HG03139 (cell line): ENCODE measurements around the gene FHOD3.

Source experiments
- ATAC-seq: cut with Tn5 transposase; IDR thresholded peaks from one replicate; pipeline ENCODE4 v1.9.1; 2021; ENCODE audit not compliant: unreplicated experiment

FHOD3 gene

GRCh38 chr18:36321658-36322407, 24.3 kb downstream of the FHOD3 start:
- no peak for ATAC-seq

DNA sequence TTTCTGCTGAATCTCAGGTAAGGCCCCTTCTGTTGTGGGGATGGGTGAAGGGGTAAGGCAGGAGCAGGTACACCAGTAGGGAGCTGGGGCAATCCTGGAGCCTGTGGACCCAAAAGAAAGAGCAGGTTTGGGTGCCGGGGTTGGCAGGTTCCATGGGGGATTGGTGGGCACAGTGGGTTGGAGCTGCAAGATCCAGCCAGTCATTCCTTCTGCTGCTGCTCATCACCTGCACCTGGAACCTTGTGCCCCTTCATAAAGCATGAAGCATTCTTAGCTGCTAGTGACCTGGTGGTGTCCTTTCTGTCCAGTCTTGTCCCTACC, 24.9 kb downstream of the FHOD3 start:
- ATAC-seq, result no peak

GRCh38 chr18:36322734-36323133, 25.2 kb downstream of the FHOD3 start:
- ATAC-seq, result no peak

DNA sequence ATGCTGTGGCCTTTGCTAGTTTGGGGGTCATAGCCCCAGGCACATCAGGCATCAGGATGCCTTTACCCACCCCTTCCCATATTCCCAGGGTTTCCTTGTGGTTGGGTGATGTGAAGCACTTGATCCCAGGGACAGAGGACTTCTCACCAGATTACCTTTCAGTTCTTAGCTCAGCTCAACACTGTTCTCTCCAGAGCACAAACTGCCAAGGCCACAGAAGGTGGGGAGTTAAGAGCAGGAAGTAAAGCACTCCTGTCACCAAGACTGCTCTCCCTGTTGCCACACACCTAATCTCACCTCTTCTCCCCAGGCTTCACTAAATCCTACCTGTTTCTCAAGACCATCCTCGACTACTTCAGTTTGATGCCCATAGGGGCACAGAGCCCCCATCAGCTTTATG, 25.9 kb downstream of the FHOD3 start:
- no peak for ATAC-seq

DNA sequence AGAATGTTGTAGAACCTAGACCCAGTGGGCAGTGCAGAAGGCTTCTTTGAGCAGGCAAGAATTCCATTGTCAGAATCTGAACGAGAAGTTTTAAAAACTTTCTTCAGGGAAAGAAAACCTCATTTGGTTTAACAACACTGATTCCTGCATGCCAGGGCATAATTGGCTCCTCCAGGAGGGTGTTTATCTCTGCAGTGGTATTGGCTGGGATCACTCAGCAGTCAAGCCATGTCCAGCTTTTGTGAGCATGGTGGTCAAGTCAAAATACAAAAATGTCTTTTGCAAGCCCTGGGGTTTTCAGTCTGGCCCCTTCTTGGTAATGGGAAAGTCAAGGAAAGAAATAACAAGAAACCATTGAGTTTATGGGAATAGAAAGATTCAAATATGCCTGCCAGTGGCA, 28.3 kb downstream of the FHOD3 start:
- no peak for ATAC-seq

GRCh38 chr18:36326771-36327170, 29.3 kb downstream of the FHOD3 start:
- ATAC-seq, result no peak

DNA sequence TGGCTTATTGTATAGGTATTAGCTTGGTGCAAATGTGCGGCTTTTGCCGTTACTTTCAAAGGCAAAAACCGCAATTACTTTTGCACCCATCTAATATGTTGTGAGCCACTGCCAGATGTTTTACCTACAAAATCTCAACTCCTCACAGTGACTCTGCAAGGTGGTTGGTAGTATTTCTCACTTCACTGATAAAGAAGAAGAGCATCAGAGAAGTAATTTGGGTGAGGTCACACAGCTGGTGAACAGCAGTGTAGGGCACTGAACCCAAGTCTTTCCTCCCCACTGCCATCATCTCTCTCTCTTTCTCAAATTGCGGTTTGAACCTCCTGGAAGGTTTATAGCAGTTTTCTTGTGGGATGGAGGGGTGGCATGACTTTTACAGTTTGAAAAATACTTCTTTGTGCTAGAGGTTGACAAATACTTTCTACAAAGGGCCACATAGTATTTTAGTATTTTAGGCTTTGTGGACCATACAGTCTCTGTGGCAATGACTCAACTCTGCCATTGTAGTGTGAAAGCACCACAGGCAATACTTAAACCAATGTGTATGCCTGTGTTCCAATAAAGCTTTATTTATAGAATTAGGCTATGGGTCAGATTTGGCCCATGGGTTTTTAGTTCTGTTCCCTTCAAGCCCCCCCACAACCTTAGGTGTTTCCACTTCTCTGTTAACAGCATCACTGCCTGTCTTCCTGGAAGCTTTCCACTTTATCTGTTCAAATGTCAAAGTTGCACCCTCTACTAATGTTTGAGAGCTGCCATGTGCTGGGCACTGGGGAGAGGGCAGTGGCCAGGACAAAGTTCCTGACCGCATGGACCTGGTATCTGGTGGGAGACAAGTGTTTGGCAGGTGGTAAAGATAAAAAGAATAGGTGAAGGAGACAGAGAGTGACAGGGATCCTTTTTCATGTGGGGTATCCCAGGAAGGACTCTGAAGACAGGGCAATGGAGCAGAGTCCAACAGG, 30.1 kb downstream of the FHOD3 start:
- ATAC-seq, result no peak

- ATAC-seq, result no peak
Measured at GRCh38 chr18:36328385-36328858, 30.9 kb downstream of the FHOD3 start.

DNA sequence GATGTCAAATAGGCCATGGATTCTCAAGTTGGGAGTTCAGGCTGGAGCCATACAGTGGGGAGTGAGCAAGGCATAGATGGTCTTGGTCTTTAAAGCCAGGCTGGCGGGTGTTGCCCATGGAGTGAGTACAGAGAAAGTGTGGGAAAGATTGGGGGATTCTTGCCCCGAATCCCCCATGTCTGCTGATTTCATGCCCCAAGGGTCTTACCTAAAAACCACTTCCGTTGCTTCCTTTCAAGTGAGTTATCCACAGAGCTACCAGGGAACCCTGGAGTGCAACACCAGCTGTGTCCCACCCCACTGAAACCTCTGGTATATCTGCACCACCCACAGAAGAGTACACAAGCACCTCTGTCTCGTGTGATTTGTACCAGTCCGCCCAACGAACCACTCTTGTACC, 31.4 kb downstream of the FHOD3 start:
- no peak for ATAC-seq

DNA sequence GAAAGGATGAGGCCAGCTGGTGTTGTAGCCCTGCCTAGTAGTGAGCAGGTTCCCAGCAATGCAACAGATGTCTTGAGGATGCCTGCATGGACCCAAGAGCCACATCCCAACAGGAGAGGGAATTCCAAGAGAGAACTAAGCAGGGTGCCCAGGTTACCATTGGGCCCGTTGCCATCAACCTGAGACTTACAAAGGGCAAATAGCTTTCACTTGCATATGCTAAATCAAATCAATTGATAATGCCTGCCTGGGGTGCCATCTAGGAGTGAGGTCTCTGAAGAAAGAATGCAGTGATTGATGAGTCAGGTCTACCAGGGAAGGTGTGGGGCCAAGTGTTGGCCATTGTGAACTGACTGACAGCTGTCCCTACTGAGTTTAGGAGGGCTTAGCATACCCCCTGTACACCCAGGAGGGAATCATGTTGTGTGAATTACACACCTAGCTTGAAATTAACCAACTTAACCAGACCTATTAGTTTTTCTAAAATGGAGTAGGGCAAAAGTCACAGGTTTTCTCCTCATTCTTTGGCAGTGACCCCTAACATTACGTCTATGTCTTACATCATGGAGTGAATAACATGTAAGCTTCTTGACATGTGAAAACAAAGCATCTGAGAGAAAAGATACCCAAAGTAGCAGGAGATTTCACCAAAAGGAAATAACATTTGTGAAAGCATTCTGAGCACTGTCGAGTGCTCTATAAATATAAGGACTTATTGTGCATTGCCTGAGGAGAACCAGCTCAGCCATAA, 32.3 kb downstream of the FHOD3 start:
- no peak for ATAC-seq

DNA sequence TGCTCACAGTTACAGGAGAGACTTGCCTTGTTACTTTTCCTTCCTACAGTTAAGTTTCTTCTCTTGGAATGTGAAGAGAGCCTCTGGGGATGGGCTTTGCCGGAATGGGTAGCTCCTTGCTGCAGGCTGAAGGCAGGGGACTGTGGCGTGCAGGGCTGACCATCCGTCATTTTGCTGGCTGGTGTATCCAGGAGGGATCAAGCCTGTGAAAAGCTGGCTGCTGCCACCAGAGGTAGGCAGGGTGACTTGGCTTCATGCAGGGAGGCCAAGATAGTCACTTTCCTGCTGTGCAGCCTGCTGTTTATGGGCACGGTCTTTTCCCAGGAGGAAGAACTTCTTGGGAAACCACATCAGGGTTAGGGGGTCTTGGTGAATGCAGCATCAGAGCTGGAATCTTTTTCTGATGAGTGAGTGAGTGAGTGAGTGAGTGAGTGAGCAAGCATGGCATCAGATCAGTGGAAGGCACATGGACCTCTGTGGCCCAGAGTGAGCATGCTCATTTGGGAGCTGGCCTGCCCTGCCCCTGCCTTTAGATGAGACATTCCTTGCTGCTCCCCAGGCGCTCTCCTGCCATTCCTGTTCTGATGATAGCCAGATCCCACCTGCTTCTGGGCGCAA, 33.0 kb downstream of the FHOD3 start:
- ATAC-seq, result no peak

DNA sequence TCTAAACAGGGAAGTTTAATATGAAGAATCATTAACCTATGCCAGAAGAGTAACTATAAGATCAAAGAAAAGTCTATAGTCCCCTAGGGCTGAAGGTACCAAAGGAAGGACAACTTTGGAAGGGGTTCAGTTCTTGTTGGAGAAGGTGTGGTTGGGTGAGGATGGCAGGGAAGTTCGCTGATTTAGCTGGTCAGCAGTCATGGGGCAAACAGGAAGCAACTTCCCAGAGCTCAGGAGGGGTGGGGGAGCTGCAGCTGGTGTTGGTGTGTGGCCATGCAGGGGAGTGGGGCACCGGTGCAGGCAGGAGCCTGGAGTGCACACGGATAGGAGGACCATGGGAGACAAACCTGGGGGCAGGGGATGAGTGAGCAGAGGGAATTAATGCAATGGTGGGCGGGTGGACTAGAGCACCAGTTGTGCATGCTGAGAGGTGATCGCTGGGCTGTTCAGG, 34.0 kb downstream of the FHOD3 start:
- no peak for ATAC-seq

DNA sequence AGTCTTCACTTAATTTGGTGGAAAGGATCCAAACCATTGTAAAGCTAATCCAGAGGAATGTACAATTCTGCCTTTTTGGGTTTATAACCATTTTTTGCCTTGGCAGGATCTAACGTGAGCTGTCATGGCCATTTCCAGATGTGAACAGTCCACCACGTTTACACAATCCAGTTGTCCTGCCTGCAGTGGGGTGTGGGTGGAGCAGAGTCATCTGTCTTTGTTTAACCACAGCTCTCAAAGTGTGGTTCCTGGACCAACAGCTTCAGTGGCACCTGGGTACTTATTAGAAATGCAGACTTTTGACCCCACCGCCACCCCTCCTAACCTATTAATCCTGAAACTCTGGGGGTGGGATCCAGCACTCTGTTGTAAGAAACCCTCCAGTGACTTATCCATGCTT, 35.9 kb downstream of the FHOD3 start:
- ATAC-seq, result no peak

DNA sequence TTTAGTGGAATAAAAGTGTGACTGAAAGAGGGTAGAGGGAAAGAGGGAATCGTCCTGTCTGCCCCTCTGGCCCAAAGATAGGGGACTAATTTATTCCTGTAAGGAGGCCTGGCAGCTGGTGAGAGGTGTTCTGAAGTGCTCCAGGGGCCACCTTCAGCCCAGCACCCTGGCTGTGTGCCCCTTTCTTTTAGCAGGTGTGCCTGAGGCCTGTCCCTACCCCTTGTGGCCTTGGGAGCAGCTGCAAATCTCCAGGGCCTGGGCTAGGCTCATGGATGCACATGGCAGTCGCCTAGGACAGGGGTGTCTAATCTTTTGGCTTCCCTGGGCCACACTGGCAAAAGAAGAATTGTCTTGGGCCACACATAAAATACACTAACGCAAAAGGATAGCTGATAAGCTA, 37.3 kb downstream of the FHOD3 start:
- no peak for ATAC-seq

DNA sequence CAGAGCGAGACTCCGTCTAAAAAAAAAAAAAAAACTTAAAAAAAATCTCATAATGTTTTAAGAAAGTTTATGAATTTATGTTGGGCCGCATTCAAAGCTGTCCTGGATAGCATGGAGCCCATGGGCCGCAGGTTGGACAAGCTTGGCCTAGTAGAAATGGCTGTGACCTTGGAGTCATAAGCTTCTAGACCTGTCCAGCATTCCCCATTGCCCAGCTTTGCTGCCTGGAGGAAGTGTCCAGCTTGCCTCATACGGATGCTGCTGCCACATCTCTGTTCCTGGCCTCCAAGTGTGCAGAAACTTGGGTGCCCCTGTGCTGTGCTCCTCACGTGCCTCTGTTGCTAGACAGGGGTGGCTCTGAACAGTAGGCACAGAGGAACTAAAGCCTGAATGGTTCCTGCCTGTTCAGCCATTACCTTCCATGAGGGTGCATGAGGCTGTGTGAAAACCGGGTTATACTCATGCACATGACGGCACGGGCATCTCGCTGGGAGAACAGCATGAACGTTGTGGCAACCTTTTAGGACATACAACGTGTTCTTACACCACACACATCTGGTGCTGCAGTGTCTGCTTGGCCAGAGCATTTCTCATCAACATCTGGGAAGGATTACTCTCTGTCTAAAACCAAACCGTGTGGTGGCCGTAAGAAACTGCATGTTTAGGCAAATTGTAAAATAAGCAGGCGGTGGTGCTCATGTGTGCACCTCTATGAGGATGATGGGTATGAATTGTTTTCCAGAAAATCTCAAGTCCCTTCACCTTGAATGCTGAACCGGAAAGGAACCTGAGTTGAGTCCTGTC, 38.2 kb downstream of the FHOD3 start:
- ATAC-seq, result no peak

DNA sequence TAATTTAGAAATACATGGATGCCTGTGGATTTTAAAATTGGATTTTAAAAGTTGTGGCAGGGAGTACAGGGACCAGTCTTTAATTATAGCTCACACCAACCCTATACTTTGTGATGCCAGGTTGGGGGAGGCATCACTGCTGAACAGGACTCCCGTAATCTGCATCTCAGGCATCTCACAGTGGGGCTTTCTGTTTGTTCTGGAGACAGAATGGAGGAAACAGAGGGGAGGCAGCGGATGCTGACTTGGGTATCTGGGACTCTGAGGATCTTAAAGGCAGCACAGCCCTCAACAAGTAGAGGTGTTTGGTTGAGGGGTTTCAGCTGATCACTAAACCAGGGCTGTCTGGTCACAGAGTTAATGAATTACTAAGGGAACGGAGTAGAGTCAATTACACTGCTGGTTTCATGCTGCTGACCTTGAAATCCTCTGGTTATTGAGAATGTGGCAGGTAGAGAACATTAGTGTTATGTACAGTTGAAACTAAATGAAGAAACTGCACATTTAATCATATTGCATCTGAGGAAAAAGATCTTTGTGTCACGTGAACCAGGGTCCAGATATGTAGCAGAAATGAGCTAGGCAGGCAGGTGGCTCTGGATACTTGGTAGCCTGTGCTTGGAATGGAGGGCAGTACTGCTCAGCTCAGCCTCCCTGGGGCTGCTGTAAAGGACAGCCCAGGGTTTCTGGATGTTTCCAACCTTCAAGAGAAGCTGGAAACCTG, 40.3 kb downstream of the FHOD3 start:
- ATAC-seq, result no peak

DNA sequence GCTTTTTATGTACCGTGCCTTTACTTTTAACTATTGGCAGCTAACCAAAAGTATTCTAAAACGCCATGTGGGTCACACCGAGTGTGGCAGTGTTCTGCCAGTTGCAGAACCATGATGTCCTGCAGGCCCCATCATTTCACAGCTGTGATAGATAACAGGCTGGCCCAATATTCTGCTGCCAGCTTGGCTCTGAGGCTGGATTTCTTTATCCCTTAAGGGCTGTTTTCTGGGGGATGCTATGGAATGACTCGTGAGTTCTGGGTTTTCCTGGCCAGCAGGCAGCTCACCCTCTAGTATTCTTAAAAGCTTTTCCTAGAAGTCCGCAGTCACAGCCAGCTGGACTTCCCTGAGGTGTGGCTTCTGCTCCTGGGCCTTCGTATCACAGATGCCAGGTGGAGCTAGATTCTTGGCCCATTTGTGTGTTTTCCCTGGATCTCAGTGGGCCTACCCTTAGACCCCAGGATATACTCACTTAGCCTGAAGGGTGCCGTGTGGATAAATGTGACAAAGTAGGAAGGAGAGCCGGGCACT, 41.0 kb downstream of the FHOD3 start:
- ATAC-seq, result no peak

DNA sequence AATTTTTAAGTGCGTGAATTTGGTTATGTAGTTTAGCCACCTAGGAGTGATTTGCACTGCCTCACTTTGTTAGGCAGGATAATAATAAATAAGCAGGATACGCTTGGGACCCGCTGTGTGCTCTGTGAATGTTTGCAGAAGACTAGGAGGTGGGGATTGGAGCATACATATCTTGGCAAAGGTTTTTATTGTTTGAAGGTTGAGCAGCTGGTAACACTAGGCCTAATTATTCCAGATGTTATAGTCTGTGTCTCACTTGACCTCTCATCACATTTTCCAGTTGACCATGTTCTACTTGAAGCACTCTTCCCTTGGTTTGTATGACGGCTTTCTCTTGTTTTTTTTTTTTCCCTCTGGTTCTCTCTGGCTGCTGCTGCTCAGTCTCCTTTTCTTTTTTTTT, 42.7 kb downstream of the FHOD3 start:
- no peak for ATAC-seq

GRCh38 chr18:36341944-36342343, 44.4 kb downstream of the FHOD3 start:
- ATAC-seq, result no peak
